Right atrium auricular region (tissue), 2 donors: ENCODE data around the gene ATG2B. TPM values are rescaled to one million over a fixed set of nuclear protein-coding genes. Genes with fewer than 3 reads are reported as not detected.

Experiments
- DNase-seq: peaks from one replicate; pipeline ENCODE4 v3.0.0-alpha.2; 2019; ENCODE audit warnings: low spot score
- H3K27ac ChIP-seq, 2 donors: fragments of 200-600 bp; sonication (generic); 1 replicate in 1 of 2; 2 replicates in 1 of 2; pipeline ENCODE4 v1.5.1; 2016 to 2019
- H3K27me3 ChIP-seq, 2 donors: fragments of 200-600 bp; sonication (generic); one replicate each; pipeline versions ENCODE4 v1.5.1 to v1.6.0; 2017 to 2019
- H3K36me3 ChIP-seq: fragments of 200-600 bp; sonication (generic); one replicate; pipeline ENCODE4 v1.5.1; 2016
- H3K4me1 ChIP-seq, 2 donors: fragments of 200-600 bp; sonication (generic); one replicate each; pipeline versions ENCODE4 v1.5.1 to v1.6.0; 2017 to 2019
- H3K4me3 ChIP-seq, 2 donors: fragments of 200-600 bp; sonication (generic); 1 replicate in 1 of 2; 2 replicates in 1 of 2; pipeline ENCODE4 v1.5.1; 2017 to 2019; ENCODE audit warnings: mild to moderate bottlenecking in 1 of 2, moderate library complexity in 1 of 2
- H3K9me3 ChIP-seq, 2 donors: fragments of 200-600 bp; sonication (generic); one replicate each; pipeline ENCODE4 v1.5.1; 2019
- total RNA-seq, 2 donors: library from RNA; depleted of rRNA; stranded (reverse); fragments of >200 nt; gene quantifications; one replicate each; pipeline ENCODE4 v1.1.0, GENCODE V29; 2016
- TF ChIP-seq, protein P1 (sequence below), 2 donors: fragments of 200-600 bp; sonication (generic); IDR thresholded peaks; one replicate each; pipeline ENCODE4 v1.5.1; 2019; ENCODE audit warnings: antibody characterized with exemption in 2 of 2

Gene ATG2B
- total RNA-seq, 2 donors from 2014 or later: 15.1 to 16.2 TPM

DNA sequence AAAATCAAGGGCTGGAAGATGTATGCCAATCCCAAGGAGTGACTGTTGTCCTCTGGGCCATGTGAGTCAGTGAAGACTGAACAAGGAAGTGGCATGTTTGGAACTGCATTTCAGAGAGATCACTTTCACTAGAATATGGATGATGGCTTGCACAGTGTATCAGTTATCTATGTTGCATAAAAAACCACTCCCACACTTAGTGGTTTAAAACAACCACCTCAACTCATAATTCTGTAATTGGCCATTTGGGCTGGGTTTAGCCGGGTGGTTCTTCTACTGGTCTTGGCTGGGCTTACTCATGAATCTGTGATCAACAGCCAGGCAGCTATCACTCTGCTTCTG is 91.7 kb downstream of the ATG2B start:
- peaks cover 0 to 10% of the 10 kb centered on the region in 2 donors for H3K9me3 ChIP-seq
- no peak for DNase-seq
- TF ChIP-seq, protein P1, sequence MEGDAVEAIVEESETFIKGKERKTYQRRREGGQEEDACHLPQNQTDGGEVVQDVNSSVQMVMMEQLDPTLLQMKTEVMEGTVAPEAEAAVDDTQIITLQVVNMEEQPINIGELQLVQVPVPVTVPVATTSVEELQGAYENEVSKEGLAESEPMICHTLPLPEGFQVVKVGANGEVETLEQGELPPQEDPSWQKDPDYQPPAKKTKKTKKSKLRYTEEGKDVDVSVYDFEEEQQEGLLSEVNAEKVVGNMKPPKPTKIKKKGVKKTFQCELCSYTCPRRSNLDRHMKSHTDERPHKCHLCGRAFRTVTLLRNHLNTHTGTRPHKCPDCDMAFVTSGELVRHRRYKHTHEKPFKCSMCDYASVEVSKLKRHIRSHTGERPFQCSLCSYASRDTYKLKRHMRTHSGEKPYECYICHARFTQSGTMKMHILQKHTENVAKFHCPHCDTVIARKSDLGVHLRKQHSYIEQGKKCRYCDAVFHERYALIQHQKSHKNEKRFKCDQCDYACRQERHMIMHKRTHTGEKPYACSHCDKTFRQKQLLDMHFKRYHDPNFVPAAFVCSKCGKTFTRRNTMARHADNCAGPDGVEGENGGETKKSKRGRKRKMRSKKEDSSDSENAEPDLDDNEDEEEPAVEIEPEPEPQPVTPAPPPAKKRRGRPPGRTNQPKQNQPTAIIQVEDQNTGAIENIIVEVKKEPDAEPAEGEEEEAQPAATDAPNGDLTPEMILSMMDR (IDR thresholded peaks at IDR 0.05): no peak
- H3K4me1 ChIP-seq: no peaks in the 10 kb centered on the region
- H3K4me3 ChIP-seq: no peak overlapping the region
- H3K27me3 ChIP-seq: no peaks in the 10 kb centered on the region
- H3K36me3 ChIP-seq: no peaks in the 10 kb centered on the region
- H3K27ac ChIP-seq: no peak overlapping the region

DNA sequence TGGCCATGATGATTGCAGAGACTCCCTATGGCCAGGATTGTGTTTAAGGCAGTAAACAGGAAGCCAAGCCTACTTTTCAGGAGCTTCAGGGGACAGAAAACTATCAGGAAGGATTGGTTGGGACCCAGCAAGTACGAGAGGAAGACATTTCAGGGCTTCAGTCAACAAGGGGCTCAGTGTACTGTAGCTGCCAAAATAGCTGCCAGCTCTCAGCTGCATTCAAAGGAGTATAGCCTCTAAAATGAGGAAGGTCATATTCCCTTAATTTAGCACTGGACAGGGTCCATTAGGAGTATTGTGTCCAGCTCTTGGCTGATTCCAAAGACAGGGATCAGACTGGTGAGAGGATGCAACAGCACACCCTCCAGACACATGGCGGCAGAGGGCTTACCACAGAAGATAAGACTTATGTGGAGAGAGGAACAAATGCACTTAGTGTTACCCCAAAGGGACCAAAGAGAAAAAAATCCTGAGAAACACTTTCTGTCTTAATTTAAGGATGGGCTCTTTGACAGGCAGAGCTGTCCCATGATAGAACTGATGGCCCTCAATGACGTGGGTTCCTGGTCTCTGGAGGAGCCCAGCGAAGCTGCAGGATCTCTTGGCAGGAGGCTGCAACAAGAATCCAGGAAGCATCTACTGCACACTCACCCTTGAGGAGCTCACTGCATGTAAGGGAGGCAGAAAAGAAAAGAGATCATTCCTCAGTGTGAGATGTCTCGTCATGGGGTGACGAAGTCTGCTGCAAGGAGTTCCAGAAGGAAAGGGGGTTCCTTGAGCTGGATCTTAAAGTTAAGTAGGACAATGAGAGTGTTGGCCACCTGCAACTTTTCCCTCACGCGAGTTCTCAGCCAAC is 92.3 kb downstream of the ATG2B start:
- H3K27ac ChIP-seq: no peak overlapping the region
- no peak overlapping the region for H3K4me3 ChIP-seq
- TF ChIP-seq, protein P1 (IDR thresholded peaks at IDR 0.05): no peak
- peaks cover 0 to 10% of the 10 kb centered on the region in 2 donors for H3K9me3 ChIP-seq
- no peak for DNase-seq
- H3K36me3 ChIP-seq: no peaks in the 10 kb centered on the region
- H3K4me1 ChIP-seq: no peaks in the 10 kb centered on the region
- no peaks in the 10 kb centered on the region for H3K27me3 ChIP-seq

DNA sequence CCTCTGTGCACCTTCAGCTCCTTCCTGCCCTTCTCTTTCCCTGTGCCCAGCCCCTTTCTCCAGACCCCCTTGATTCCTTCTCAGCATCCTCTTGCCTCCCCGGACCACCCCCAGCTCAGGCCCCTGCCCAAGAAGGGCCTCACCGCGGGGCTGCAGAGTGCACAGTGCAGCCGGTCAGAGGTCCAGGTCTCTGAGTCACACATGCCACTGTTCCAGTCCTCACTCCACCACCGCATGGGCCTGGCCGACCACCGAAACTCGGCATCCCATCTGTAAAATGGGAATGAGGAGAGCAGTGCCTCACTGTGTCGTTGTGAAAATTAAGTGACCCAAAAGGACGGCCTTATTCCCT is 93.8 kb downstream of the ATG2B start:
- H3K4me1 ChIP-seq: no peaks in the 10 kb centered on the region
- DNase-seq: no peak
- no peaks in the 10 kb centered on the region for H3K27me3 ChIP-seq
- peaks cover 0 to 10% of the 10 kb centered on the region in 2 donors for H3K9me3 ChIP-seq
- no peaks in the 10 kb centered on the region for H3K36me3 ChIP-seq
- TF ChIP-seq, protein P1 (IDR thresholded peaks at IDR 0.05): no peak
- H3K27ac ChIP-seq: no peak overlapping the region
- H3K4me3 ChIP-seq: no peak overlapping the region

DNA sequence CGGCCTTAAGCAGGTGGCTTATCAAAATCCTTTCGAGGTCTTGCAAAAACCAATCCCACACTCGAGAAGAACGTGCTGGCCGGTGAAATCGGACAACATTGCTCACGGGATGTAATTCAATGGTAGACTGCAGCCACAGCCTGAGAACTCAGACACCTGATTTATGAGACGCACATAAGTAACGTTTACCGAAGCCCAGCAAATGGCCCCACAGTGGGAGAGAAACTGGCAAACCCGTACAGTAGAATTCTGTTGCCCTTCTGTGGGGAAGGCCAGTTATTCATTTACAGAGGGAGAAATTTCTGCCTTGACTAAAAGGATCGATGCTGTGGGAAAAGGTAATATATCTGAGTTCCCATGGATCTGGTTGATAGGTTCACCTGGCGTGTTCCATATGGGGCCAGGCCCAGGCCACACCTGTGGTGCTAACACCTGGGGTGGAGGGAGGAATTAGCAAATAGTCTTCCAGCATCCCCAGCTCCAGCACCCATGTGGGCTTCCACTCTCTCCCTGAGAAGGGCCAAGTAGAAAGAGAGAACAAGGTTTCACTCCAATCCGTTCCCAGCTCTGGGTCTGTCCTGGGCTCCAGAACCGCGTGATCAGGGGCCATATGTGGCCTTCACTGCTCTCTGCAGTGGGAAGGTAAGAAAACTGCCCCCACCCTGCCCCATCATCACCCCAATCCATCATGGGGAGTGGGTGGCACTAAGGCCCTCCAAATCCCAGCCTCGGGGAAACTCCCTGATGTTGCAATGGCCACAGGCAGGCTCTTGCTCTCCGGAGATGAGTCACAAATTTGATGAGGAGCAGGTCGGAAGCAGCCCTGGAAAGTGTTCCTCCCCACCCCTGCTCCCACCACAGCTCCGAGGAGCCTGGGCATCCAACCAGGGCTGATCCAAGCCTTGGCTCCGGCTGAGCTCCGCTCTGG is 94.4 kb downstream of the ATG2B start:
- H3K9me3 ChIP-seq: peaks cover 0 to 10% of the 10 kb centered on the region in 2 donors
- no peaks in the 10 kb centered on the region for H3K36me3 ChIP-seq
- no peak overlapping the region for H3K4me3 ChIP-seq
- no peaks in the 10 kb centered on the region for H3K4me1 ChIP-seq
- peak; percentile 71 for DNase-seq
- H3K27me3 ChIP-seq: no peaks in the 10 kb centered on the region
- H3K27ac ChIP-seq: no peak overlapping the region
- TF ChIP-seq, protein P1 (IDR thresholded peaks at IDR 0.05): no peak

DNA sequence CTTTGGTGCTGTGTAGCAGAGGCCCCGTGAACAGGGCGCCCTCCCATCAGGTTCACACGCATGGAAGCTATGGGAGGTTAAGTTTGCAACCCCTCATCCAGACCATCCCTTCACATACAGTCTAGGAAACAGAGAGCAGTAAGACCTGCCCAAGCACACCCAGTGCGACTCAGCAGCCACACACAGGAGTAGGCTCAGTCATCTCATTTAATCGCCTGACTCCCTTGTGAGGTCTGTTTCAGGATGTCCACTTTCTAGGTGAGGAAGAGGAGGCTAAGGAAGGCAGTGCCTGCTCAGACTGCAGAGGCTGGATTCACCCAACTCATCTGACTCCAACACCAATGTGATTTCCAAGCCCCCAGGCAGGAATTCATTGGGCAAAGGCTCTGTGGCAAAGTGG is 95.2 kb downstream of the ATG2B start:
- TF ChIP-seq, protein P1 (IDR thresholded peaks at IDR 0.05): no peak
- no peaks in the 10 kb centered on the region for H3K4me1 ChIP-seq
- DNase-seq: no peak
- no peak overlapping the region for H3K27ac ChIP-seq
- peaks cover 0 to 10% of the 10 kb centered on the region in 2 donors for H3K9me3 ChIP-seq
- no peaks in the 10 kb centered on the region for H3K27me3 ChIP-seq
- H3K4me3 ChIP-seq: no peak overlapping the region
- H3K36me3 ChIP-seq: no peaks in the 10 kb centered on the region
